Testis (tissue), 3 donors: ENCODE measurements around the gene RELA. TPM values are rescaled to one million over a fixed set of nuclear protein-coding genes. Genes with fewer than 3 reads are reported as not detected.
"Not testable (repeated sequence)": the region's sequence is repeated elsewhere in the genome, so short reads cannot be mapped to it uniquely, and the experiment has no call there.

Source experiments
- DNase-seq: peaks from one replicate; pipeline ENCODE4 v3.0.0-alpha.2; 2019
- H3K27ac ChIP-seq, 2 donors: fragments of 200-600 bp; sonication (generic); one replicate each; pipeline ENCODE4 v1.5.1; 2019
- H3K27me3 ChIP-seq: fragments of 200-600 bp; sonication (generic); one replicate; pipeline ENCODE4 v1.5.1; 2019
- H3K36me3 ChIP-seq: fragments of 200-600 bp; sonication (generic); one replicate; pipeline ENCODE4 v1.5.1; 2017; ENCODE audit warnings: low read depth; ENCODE audit errors: missing control alignments
- H3K4me1 ChIP-seq: fragments of 200-600 bp; sonication (generic); one replicate; pipeline ENCODE4 v1.5.1; 2019
- H3K4me3 ChIP-seq, 2 donors: fragments of 200-600 bp; sonication (generic); one replicate each; pipeline ENCODE4 v1.5.1; 2017 to 2019
- H3K9me3 ChIP-seq: fragments of 200-600 bp; sonication (generic); one replicate; pipeline ENCODE4 v1.5.1; 2017
- POLR2A ChIP-seq: fragments of 450-650 bp; IDR thresholded peaks from one replicate; pipeline ENCODE4 v1.6.1; 2017; ENCODE audit warnings: antibody characterized with exemption, mild to moderate bottlenecking, moderate library complexity
- WGBS, 2 donors: methylation state at CpG; one replicate each; pipeline ENCODE4 v1.1.5; 2018; 5-methylcytosine and 5-hydroxymethylcytosine counted together
- intact Hi-C: fragments of 100-400 bp; cut with DNase I; formaldehyde crosslinking; loops from one replicate; pipeline ENCODE4 v1.15.1; 2023; ENCODE audit warnings: low total_unique reads
- polyA plus RNA-seq: library from polyadenylated mRNA; stranded (reverse); fragments of 350-450 nt; fragmentation: Illumina TruSeq; extraction: RNeasy Lipid Tissue Mini Kit (QIAGEN cat#74804); gene quantifications from one replicate; pipeline ENCODE4 v1.2.3, GENCODE V29; 2014; ENCODE audit warnings: low read depth, low replicate concordance; ENCODE audit not compliant: insufficient read depth
- total RNA-seq, 2 donors: library from RNA; depleted of rRNA; stranded (reverse); fragments of >200 nt; gene quantifications; one replicate each; pipeline ENCODE4 v1.2.3, GENCODE V29; 2016
- TF ChIP-seq, protein P1 (sequence below), 3 experiments: fragments of 450-650 bp in 2 of 3; fragments of 200-600 bp in 1 of 3; sonication (generic) in 1 of 3; IDR thresholded peaks; one replicate each; pipeline ENCODE4 v1.5.1; 2016 to 2019; ENCODE audit warnings: antibody characterized with exemption in 3 of 3, mild to moderate bottlenecking in 2 of 3, moderate library complexity in 1 of 3

Gene RELA
- total and polyA plus RNA-seq, 3 donors from 2014 or later = 47.5 to 82.0 (median 64.9) TPM

DNA sequence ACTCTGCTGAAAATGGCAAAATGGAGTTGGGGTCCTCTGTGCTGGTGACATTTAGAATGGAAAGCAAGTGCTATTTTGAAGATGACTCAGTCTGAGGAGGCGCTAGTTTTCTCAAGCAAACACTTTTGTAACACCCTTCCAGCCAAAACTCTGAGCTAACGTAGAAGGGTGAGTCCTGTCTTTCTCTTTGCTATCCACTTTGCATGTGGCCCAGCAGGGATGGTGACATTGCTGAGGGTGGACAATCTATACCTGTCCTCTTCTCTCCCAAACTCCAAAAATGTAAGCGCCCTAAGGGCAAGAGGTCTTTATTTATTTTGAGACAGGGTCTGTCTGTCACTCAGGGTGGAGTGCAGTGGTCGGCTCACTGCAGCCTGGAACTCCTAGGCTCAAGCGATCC lies 45.7 kb upstream of the RELA start:
- Histone ChIP-seq H3K4me1 (peaks cover 12% of the 10 kb centered on the region), H3K4me3 (no peak overlapping the region), H3K27me3 (no peaks in the 10 kb centered on the region), H3K36me3 (no peaks in the 10 kb centered on the region), H3K27ac (no peak overlapping the region), H3K9me3 (no peaks in the 10 kb centered on the region)
- TF ChIP-seq POLR2A = no peak
- TF ChIP-seq, protein P1, sequence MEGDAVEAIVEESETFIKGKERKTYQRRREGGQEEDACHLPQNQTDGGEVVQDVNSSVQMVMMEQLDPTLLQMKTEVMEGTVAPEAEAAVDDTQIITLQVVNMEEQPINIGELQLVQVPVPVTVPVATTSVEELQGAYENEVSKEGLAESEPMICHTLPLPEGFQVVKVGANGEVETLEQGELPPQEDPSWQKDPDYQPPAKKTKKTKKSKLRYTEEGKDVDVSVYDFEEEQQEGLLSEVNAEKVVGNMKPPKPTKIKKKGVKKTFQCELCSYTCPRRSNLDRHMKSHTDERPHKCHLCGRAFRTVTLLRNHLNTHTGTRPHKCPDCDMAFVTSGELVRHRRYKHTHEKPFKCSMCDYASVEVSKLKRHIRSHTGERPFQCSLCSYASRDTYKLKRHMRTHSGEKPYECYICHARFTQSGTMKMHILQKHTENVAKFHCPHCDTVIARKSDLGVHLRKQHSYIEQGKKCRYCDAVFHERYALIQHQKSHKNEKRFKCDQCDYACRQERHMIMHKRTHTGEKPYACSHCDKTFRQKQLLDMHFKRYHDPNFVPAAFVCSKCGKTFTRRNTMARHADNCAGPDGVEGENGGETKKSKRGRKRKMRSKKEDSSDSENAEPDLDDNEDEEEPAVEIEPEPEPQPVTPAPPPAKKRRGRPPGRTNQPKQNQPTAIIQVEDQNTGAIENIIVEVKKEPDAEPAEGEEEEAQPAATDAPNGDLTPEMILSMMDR (IDR thresholded peaks at IDR 0.05) = no peak
- intact Hi-C loops = no loop called here
- 84 to 85% methylated on average over 5 of the region's 5 CpGs for WGBS, 2 donors
- DNase-seq = no peak

DNA sequence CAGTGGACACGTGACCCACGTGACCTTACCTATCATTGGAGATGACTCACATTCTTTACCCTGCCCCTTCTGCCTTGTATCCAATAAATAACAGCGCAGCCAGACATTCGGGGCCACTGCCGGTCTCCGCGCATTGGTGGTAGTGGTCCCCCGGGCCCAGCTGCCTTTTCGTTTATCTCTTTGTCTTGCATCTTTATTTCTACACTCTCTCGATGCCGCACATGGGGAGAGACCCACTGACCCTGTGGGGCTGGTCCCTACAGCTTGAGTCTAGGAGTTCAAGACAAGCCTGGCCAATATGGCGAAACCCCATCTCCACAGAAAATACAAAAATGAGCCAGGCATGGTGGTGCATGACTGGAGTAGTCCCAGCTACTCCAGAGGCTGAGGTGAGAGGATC lies 44.3 kb upstream of the RELA start:
- H3K27me3 ChIP-seq, H3K4me1 ChIP-seq, H3K9me3 ChIP-seq, H3K4me3 ChIP-seq, DNase-seq, H3K36me3 ChIP-seq, H3K27ac ChIP-seq, intact Hi-C loops: not testable (repeated sequence)
- 57 to 92% methylated on average over 11 to 12 of the region's 12 CpGs for WGBS, 2 donors

DNA sequence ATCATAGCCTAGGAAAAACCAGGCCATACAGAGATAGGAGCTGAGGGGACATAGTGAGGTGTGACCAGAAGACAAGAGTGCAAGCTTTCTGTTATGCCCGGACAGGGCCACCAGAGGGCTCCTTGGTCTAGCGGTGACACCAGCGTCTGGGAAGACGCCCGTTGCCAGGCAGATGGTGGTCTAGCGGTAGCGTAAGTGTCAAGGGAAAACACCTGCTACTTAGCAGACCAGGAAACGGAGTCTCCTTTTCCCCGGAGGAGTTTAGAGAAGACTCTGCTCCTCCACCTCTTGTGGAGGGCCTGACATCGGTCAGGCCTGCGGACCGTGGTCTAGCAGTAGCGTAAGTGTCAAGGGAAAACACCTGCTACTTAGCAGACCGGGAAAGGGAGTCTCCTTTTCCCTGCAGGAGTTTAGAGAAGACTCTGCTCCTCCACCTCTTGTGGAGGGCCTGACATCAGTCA lies 43.6 kb upstream of the RELA start:
- TF ChIP-seq, protein P1 (IDR thresholded peaks at IDR 0.05) = peak; percentile 43 to 69 (median 66)
- H3K27me3 ChIP-seq, H3K27ac ChIP-seq, intact Hi-C loops, H3K4me3 ChIP-seq, H3K4me1 ChIP-seq, H3K36me3 ChIP-seq, H3K9me3 ChIP-seq: not testable (repeated sequence)
- 25 to 29% methylated on average over 14 of the region's 14 CpGs for WGBS, 2 donors
- peak; percentile 83 for DNase-seq

DNA sequence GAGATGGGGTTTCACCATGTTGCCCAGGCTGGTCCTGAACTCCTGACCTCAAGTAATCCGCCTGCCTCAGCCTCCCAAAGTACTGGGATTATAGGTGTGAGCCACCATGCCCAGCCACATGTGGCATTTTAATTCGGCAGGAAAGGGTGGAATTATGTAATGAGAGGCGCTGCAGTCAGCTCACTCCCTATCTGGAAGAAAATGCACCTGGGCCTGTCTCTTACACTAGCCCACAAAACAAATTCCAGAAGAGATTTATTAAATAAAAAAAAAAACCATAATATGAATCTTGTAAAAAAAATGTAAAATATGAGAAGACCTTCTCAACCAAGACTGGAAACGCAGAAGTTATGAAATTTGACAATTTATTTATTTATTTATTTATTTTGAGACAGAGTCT lies 41.1 kb upstream of the RELA start:
- WGBS, 2 donors = 78 to 79% methylated on average over 4 of the region's 4 CpGs

DNA sequence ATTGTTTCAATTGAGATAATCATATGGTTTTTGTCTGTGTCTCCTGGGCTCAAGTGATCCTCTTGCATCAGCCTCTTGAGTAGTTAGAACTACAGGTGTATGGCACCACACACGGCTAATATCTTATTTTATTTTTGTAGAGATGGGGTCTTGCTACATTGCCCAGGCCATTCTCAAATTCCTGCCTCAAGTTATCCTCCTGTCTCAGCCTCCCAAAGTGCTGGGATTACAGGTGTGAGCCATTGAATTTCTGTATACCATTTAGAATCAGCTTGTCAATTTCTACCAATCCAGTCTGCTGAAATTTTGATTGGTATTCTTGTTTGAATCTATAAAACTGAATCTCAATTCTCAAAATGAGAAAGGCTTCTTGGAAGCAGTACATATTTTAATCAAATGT lies 39.0 kb upstream of the RELA start:
- Histone ChIP-seq H3K4me1 (no peaks in the 10 kb centered on the region), H3K4me3 (no peak overlapping the region), H3K36me3 (no peaks in the 10 kb centered on the region), H3K27me3 (no peaks in the 10 kb centered on the region), H3K9me3 (no peaks in the 10 kb centered on the region), H3K27ac (no peak overlapping the region)
- intact Hi-C loops = no loop called here
- TF ChIP-seq POLR2A = no peak
- TF ChIP-seq, protein P1 (IDR thresholded peaks at IDR 0.05) = no peak
- 82 to 94% methylated on average over 1 of the region's 1 CpG for WGBS, 2 donors
- DNase-seq = no peak

More for the DNA sequence above, 41.1 kb upstream of the RELA start:
- Histone ChIP-seq H3K4me3 (no peak overlapping the region), H3K9me3 (no peaks in the 10 kb centered on the region), H3K36me3 (no peaks in the 10 kb centered on the region), H3K4me1 (no peaks in the 10 kb centered on the region), H3K27me3 (no peaks in the 10 kb centered on the region), H3K27ac (no peak overlapping the region)
- TF ChIP-seq, protein P1 (IDR thresholded peaks at IDR 0.05) = no peak
- no peak for TF ChIP-seq POLR2A
- intact Hi-C loops = no loop called here
- DNase-seq = no peak
